ENCODE measurements around the gene CENPL. TPM values are rescaled to one million over a fixed set of nuclear protein-coding genes. Genes with fewer than 3 reads are reported as not detected.

Gene CENPL
- total and polyA plus RNA-seq, 10 of the 15 experiments (the other 5 are each of a cell fraction or from before 2014, with no cell fraction given) = 14.9 to 32.1 (median 24.5) TPM

- ChIA-PET POLR2A (no interaction called here), RAD21 (ENCODE audit: unreplicated experiment) (no interaction called here)
- no peak for TF ChIP-seq NFYA (IDR thresholded peaks at IDR 0.05; ENCODE audit: borderline replicate concordance, low read depth, low read length)
- TF ChIP-seq ELK1 (IDR thresholded peaks at IDR 0.05; ENCODE audit: low read depth, low read length) = no peak
- TF ChIP-seq KDM1A (IDR thresholded peaks at IDR 0.05; ENCODE audit: borderline replicate concordance) = no peak
- TF ChIP-seq PML (IDR thresholded peaks at IDR 0.05; ENCODE audit: low read length) = no peak
- no peak for TF ChIP-seq USF2 (IDR thresholded peaks at IDR 0.05; ENCODE audit: borderline replicate concordance, low read depth, low read length)
- no peak for TF ChIP-seq MTA3 (IDR thresholded peaks at IDR 0.05; ENCODE audit: borderline replicate concordance, low read length)
- no peak for TF ChIP-seq RB1 (IDR thresholded peaks at IDR 0.05; ENCODE audit: borderline replicate concordance)
- TF ChIP-seq BCLAF1 (IDR thresholded peaks at IDR 0.05) = no peak
- no peak for TF ChIP-seq YY1 (IDR thresholded peaks at IDR 0.05; ENCODE audit: low read depth, low read length)
- no peak for TF ChIP-seq SUZ12 (IDR thresholded peaks at IDR 0.05; ENCODE audit: unreplicated experiment)
- no peak for TF ChIP-seq ZBED1 (IDR thresholded peaks at IDR 0.05; ENCODE audit: borderline replicate concordance)
- TF ChIP-seq, protein P1, sequence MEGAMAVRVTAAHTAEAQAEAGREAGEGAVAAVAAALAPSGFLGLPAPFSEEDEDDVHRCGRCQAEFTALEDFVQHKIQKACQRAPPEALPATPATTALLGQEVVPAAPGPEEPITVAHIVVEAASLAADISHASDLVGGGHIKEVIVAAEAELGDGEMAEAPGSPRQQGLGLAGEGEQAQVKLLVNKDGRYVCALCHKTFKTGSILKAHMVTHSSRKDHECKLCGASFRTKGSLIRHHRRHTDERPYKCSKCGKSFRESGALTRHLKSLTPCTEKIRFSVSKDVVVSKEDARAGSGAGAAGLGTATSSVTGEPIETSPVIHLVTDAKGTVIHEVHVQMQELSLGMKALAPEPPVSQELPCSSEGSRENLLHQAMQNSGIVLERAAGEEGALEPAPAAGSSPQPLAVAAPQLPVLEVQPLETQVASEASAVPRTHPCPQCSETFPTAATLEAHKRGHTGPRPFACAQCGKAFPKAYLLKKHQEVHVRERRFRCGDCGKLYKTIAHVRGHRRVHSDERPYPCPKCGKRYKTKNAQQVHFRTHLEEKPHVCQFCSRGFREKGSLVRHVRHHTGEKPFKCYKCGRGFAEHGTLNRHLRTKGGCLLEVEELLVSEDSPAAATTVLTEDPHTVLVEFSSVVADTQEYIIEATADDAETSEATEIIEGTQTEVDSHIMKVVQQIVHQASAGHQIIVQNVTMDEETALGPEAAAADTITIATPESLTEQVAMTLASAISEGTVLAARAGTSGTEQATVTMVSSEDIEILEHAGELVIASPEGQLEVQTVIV (IDR thresholded peaks at IDR 0.05; ENCODE audit: borderline replicate concordance, partially characterized antibody) = no peak
- no peak for TF ChIP-seq SKIL (IDR thresholded peaks at IDR 0.05; ENCODE audit: low read depth, poor library complexity, severe bottlenecking)
Measured at GRCh38 chr1:173771560-173771959, 53.1 kb downstream of the CENPL start.

More at GRCh38 chr1:173771560-173771959, 53.1 kb downstream of the CENPL start:
- FAIRE-seq = no peak
- Histone ChIP-seq H2AFZ (ENCODE audit: control insufficient read depth, low read depth, low read length) (no peak overlapping the region), H3K79me2 (ENCODE audit: control insufficient read depth, insufficient read depth, low read length) (no peaks in the 10 kb centered on the region), H3K4me2 (ENCODE audit: control insufficient read depth, insufficient read depth) (no peak overlapping the region), H4K20me1 (ENCODE audit: control insufficient read depth, insufficient read depth) (no peaks in the 10 kb centered on the region), H3K4me1 (ENCODE audit: control insufficient read depth, insufficient read depth, low read length) (no peaks in the 10 kb centered on the region), H3K4me3 (no peak overlapping the region), H3K9ac (ENCODE audit: control insufficient read depth, insufficient read depth, low read length) (no peak overlapping the region), H3K36me3 (ENCODE audit: control insufficient read depth in 2 of 2, insufficient read depth in 2 of 2, low read length in 1 of 2) (no peaks in the 10 kb centered on the region; a peak in 1 of 4 replicates), H3K27me3 (replicated peaks in 1 of 2; ENCODE audit: control insufficient read depth in 2 of 2, insufficient read depth in 2 of 2, low read length in 1 of 2) (no peaks in the 10 kb centered on the region), H3K9me3 (replicated peaks; ENCODE audit: control insufficient read depth, insufficient read depth, low read length) (no peaks in the 10 kb centered on the region), H3K27ac (ENCODE audit: control insufficient read depth, insufficient read depth) (no peak overlapping the region)
- WGBS (ENCODE audit: insufficient coverage, insufficient replicate concordance, low lambda C conversion rate, missing lambda C conversion rate) = 100% methylated on average over 1 of the region's 1 CpG
- intact Hi-C loops (cut with micrococcal nuclease; ENCODE audit: unreplicated experiment) (no loop called here), in situ Hi-C loops (cut with MboI) (no loop called here)
- no peak for DNase-seq (ENCODE audit: low read depth, low spot score)
- ChIA-PET SMC1A (ENCODE audit: uncharacterized antibody, unreplicated experiment) (interaction anchor here (0.7 kb wide), 1 partner anchor 55 kb away, joined by 3 read pairs; no protein-coding TSS in a partner anchor), CTCF (no interaction called here)
- no TSS peak for BruUV-seq (replicated peaks)
- no peak for ATAC-seq

Measured in GM12878 (cell line).